ENCODE measurements around the gene TNRC6C. TPM values are rescaled to one million over a fixed set of nuclear protein-coding genes. Genes with fewer than 3 reads are reported as not detected.
"Not testable (repeated sequence)": the region's sequence is repeated elsewhere in the genome, so short reads cannot be mapped to it uniquely, and the experiment has no call there.

The TNRC6C gene
- total and polyA plus RNA-seq, 2 experiments from 2014 or later, result 4.2 to 5.6 TPM

GRCh38 chr17:78058581-78058980 is 100.1 kb downstream of the TNRC6C start:
- H3K27me3 ChIP-seq, result no peaks in the 10 kb centered on the region
- no peak overlapping the region for H2AFZ ChIP-seq
- no peak for DNase-seq (ENCODE audit: low spot score)
- no peaks in the 10 kb centered on the region for H3K9me3 ChIP-seq (ENCODE audit: low read depth)
- no peak overlapping the region for H3K4me2 ChIP-seq
- H3K4me3 ChIP-seq, result no peak overlapping the region
- WGBS (ENCODE audit: low lambda C conversion rate, missing lambda C conversion rate), result 81% methylated on average over 1 of the region's 1 CpG
- no peaks in the 10 kb centered on the region for H3K79me2 ChIP-seq
- no peaks in the 10 kb centered on the region for H3K9me2 ChIP-seq (replicated peaks; ENCODE audit: insufficient read depth)
- no peaks in the 10 kb centered on the region for H3K36me3 ChIP-seq (replicated peaks; ENCODE audit: insufficient read depth, low read depth)
- H3K4me1 ChIP-seq (ENCODE audit: insufficient read depth), result no peaks in the 10 kb centered on the region
- TF ChIP-seq CTCF (IDR thresholded peaks at IDR 0.05; ENCODE audit: poor library complexity), result no peak
- no peak for TF ChIP-seq EZH2 (IDR thresholded peaks at IDR 0.05; ENCODE audit: borderline replicate concordance)
- TF ChIP-seq EZH2phosphoT487 (IDR thresholded peaks at IDR 0.05; ENCODE audit: low read depth, severe bottlenecking, unreplicated experiment), result no peak
- H4K20me1 ChIP-seq (ENCODE audit: insufficient read depth, poor library complexity, severe bottlenecking), result peaks cover 8% of the 10 kb centered on the region
- no peak overlapping the region for H3K27ac ChIP-seq

GRCh38 chr17:78062596-78062995 is 104.1 kb downstream of the TNRC6C start:
- no peak overlapping the region for H2AFZ ChIP-seq
- H3K4me1 ChIP-seq (ENCODE audit: insufficient read depth), result no peaks in the 10 kb centered on the region
- no peak for DNase-seq (ENCODE audit: low spot score)
- TF ChIP-seq EZH2 (IDR thresholded peaks at IDR 0.05; ENCODE audit: borderline replicate concordance) (no peak), CTCF (IDR thresholded peaks at IDR 0.05; ENCODE audit: poor library complexity) (no peak), EZH2phosphoT487 (IDR thresholded peaks at IDR 0.05; ENCODE audit: low read depth, severe bottlenecking, unreplicated experiment) (no peak)
- no peak overlapping the region for H3K4me3 ChIP-seq
- WGBS (ENCODE audit: low lambda C conversion rate, missing lambda C conversion rate), result 98% methylated on average over 2 of the region's 2 CpGs
- H3K4me2 ChIP-seq, result no peak overlapping the region
- peaks cover 4% of the 10 kb centered on the region for H4K20me1 ChIP-seq (ENCODE audit: insufficient read depth, poor library complexity, severe bottlenecking)
- no peaks in the 10 kb centered on the region for H3K36me3 ChIP-seq (replicated peaks; ENCODE audit: insufficient read depth, low read depth)
- H3K79me2 ChIP-seq, result no peaks in the 10 kb centered on the region
- no peak overlapping the region for H3K27ac ChIP-seq
- no peaks in the 10 kb centered on the region for H3K9me3 ChIP-seq (ENCODE audit: low read depth)
- H3K9me2 ChIP-seq (replicated peaks; ENCODE audit: insufficient read depth), result no peaks in the 10 kb centered on the region
- H3K27me3 ChIP-seq, result no peaks in the 10 kb centered on the region

- H3K4me1 ChIP-seq (ENCODE audit: insufficient read depth), result no peaks in the 10 kb centered on the region
- H3K9me2 ChIP-seq (replicated peaks; ENCODE audit: insufficient read depth), result no peaks in the 10 kb centered on the region
- H3K27me3 ChIP-seq, result no peaks in the 10 kb centered on the region
- no peak for DNase-seq (ENCODE audit: low spot score)
- no peaks in the 10 kb centered on the region for H4K20me1 ChIP-seq (ENCODE audit: insufficient read depth, poor library complexity, severe bottlenecking)
- no peaks in the 10 kb centered on the region for H3K79me2 ChIP-seq
- TF ChIP-seq EZH2phosphoT487 (IDR thresholded peaks at IDR 0.05; ENCODE audit: low read depth, severe bottlenecking, unreplicated experiment), result no peak
- no peak for TF ChIP-seq CTCF (IDR thresholded peaks at IDR 0.05; ENCODE audit: poor library complexity)
- no peak for TF ChIP-seq EZH2 (IDR thresholded peaks at IDR 0.05; ENCODE audit: borderline replicate concordance)
- no peaks in the 10 kb centered on the region for H3K9me3 ChIP-seq (ENCODE audit: low read depth)
- H2AFZ ChIP-seq, result no peak overlapping the region
- no peak overlapping the region for H3K4me3 ChIP-seq
- no peaks in the 10 kb centered on the region for H3K36me3 ChIP-seq (replicated peaks; ENCODE audit: insufficient read depth, low read depth)
- H3K27ac ChIP-seq, result no peak overlapping the region
- no peak overlapping the region for H3K4me2 ChIP-seq
These were observed 105.0 kb downstream of the TNRC6C start for GRCh38 chr17:78063489-78063888.

GRCh38 chr17:78064708-78065107 is 106.2 kb downstream of the TNRC6C start:
- Histone ChIP-seq H3K9me3 (ENCODE audit: low read depth) (no peaks in the 10 kb centered on the region), H3K27ac (no peak overlapping the region), H2AFZ (no peak overlapping the region), H3K36me3 (replicated peaks; ENCODE audit: insufficient read depth, low read depth) (no peaks in the 10 kb centered on the region), H3K4me3 (no peak overlapping the region), H3K4me2 (no peak overlapping the region), H3K4me1 (ENCODE audit: insufficient read depth) (no peaks in the 10 kb centered on the region), H4K20me1 (ENCODE audit: insufficient read depth, poor library complexity, severe bottlenecking) (no peaks in the 10 kb centered on the region), H3K9me2 (replicated peaks; ENCODE audit: insufficient read depth) (no peaks in the 10 kb centered on the region), H3K79me2 (no peaks in the 10 kb centered on the region), H3K27me3 (no peaks in the 10 kb centered on the region)
- 99% methylated on average over 4 of the region's 4 CpGs for WGBS (ENCODE audit: low lambda C conversion rate, missing lambda C conversion rate)
- no peak for TF ChIP-seq EZH2phosphoT487 (IDR thresholded peaks at IDR 0.05; ENCODE audit: low read depth, severe bottlenecking, unreplicated experiment)
- TF ChIP-seq EZH2 (IDR thresholded peaks at IDR 0.05; ENCODE audit: borderline replicate concordance), result no peak
- no peak for TF ChIP-seq CTCF (IDR thresholded peaks at IDR 0.05; ENCODE audit: poor library complexity)
- DNase-seq (ENCODE audit: low spot score), result no peak

- not testable (repeated sequence) for H3K4me1 ChIP-seq (ENCODE audit: insufficient read depth); H3K4me2 ChIP-seq; DNase-seq (ENCODE audit: low spot score); H3K9me3 ChIP-seq (ENCODE audit: low read depth); H3K4me3 ChIP-seq; H3K27ac ChIP-seq; H2AFZ ChIP-seq; H3K79me2 ChIP-seq; H3K27me3 ChIP-seq; H3K36me3 ChIP-seq (replicated peaks; ENCODE audit: insufficient read depth, low read depth); H3K9me2 ChIP-seq (replicated peaks; ENCODE audit: insufficient read depth); H4K20me1 ChIP-seq (ENCODE audit: insufficient read depth, poor library complexity, severe bottlenecking)
- WGBS (ENCODE audit: low lambda C conversion rate, missing lambda C conversion rate), result 99% methylated on average over 4 of the region's 4 CpGs
These were observed 108.5 kb downstream of the TNRC6C start for GRCh38 chr17:78066976-78067375.

Measured in hepatocyte (in vitro differentiated cells).